ENCODE results near the gene PSMD1.

GRCh38 chr2:231126123-231126522 is 69.5 kb downstream of the PSMD1 start:
- TF ChIP-seq CTCF (IDR thresholded peaks at IDR 0.05; ENCODE audit: low read depth, low read length, poor library complexity, severe bottlenecking), result no peak
- no peak for TF ChIP-seq EZH2phosphoT487 (IDR thresholded peaks at IDR 0.05; ENCODE audit: borderline replicate concordance, low read length)
